Measurements from ENCODE around the gene PTPN11. TPM values are rescaled to one million over a fixed set of nuclear protein-coding genes. Genes with fewer than 3 reads are reported as not detected.

The PTPN11 gene
- total and polyA plus RNA-seq, 2 of the 8 experiments (the other 6 are each of a cell fraction or from before 2014, with no cell fraction given), result 28.3 to 133 TPM

GRCh38 chr12:112406519-112407488 lies 11.9 kb upstream of the PTPN11 start:
- CTCF ChIA-PET (ENCODE audit: partially characterized antibody), result no interaction called here
- no peak overlapping the region for H4K5ac ChIP-seq (ENCODE audit: insufficient read length, low read depth, low read length)
- no peak overlapping the region; a peak in 1 of 7 replicates for H3K9ac ChIP-seq (replicated peaks in 1 of 4; ENCODE audit: extremely low read depth in 1 of 4, low read depth in 3 of 4, low read length in 3 of 4)

More at GRCh38 chr12:112406519-112407488, 11.9 kb upstream of the PTPN11 start:
- Histone ChIP-seq H4K91ac (replicated peaks; ENCODE audit: insufficient read length, low read length) (no peak overlapping the region), H3K23me2 (ENCODE audit: low read depth, low read length) (peaks cover 2% of the 10 kb centered on the region; the same call in 1 of the 2 replicates), H3K4me1 (replicated peaks in 1 of 4; ENCODE audit: control insufficient read depth in 3 of 4, insufficient read depth in 4 of 4, low read length in 3 of 4) (no peaks in the 10 kb centered on the region; a peak in 1 of 7 replicates), H3K27ac (ENCODE audit: low read depth, low read length) (no peak overlapping the region), H2AFZ (ENCODE audit: low read length) (no peak overlapping the region), H2BK120ac (replicated peaks; ENCODE audit: low read depth, low read length) (no peak overlapping the region), H2BK5ac (ENCODE audit: low read depth, low read length) (no peak overlapping the region), H3K27me3 (replicated peaks in 1 of 4; ENCODE audit: control insufficient read depth in 3 of 4, extremely low read depth in 1 of 4, insufficient read depth in 3 of 4, low read length in 3 of 4) (no peaks in the 10 kb centered on the region), H2AK5ac (ENCODE audit: low read depth, low read length) (no peak overlapping the region), H2BK12ac (ENCODE audit: low read depth, low read length) (no peak overlapping the region), H3K23ac (ENCODE audit: insufficient read length) (no peak overlapping the region), H4K8ac (ENCODE audit: extremely low read depth, insufficient read depth, low read length) (no peak overlapping the region), H3K9me3 (ENCODE audit: insufficient read depth in 2 of 2, low read depth in 1 of 2, low read length in 1 of 2) (no peaks in the 10 kb centered on the region), H3K4ac (replicated peaks; ENCODE audit: insufficient read length, low read depth, low read length) (no peak overlapping the region), H3K4me3 (ENCODE audit: extremely low read depth in 1 of 4, insufficient read depth in 2 of 4, low read depth in 3 of 4, low read length in 4 of 4) (peak overlapping the region in 2 of 4 experiments; percentile 80 to 96; a peak in 2 of 8 replicates), H3K56ac (replicated peaks; ENCODE audit: insufficient read length, low read depth, low read length) (no peak overlapping the region), H3K79me2 (ENCODE audit: control insufficient read depth in 1 of 2, insufficient read depth in 2 of 2, low read length in 2 of 2) (peaks cover 0 to 22% of the 10 kb centered on the region in 2 experiments; a peak in 3 of 4 replicates), H3K14ac (ENCODE audit: insufficient read length) (no peak overlapping the region), H4K20me1 (replicated peaks in 1 of 2; ENCODE audit: control insufficient read depth in 1 of 2, insufficient read depth in 2 of 2, low read length in 2 of 2) (peaks cover 6% of the 10 kb centered on the region in 2 experiments), H2BK15ac (ENCODE audit: low read length) (no peak overlapping the region), H3K4me2 (ENCODE audit: insufficient read depth in 1 of 2, low read depth in 2 of 2, low read length in 2 of 2) (peak overlapping the region; percentile 78 to 84; a peak in 3 of 4 replicates), H3K36me3 (ENCODE audit: control insufficient read depth in 2 of 4, insufficient read depth in 4 of 4, low read length in 3 of 4) (peaks cover 26 to 50% (median 41%) of the 10 kb centered on the region in 4 experiments), H3K79me1 (ENCODE audit: low read depth, low read length) (no peaks in the 10 kb centered on the region), H3K18ac (ENCODE audit: extremely low read depth, low read length) (no peak overlapping the region), H2BK20ac (ENCODE audit: low read length) (no peak overlapping the region)
- TF ChIP-seq POLR2A (IDR thresholded peaks at IDR 0.05; ENCODE audit: control extremely low read depth in 1 of 2, low read depth in 2 of 2, low read length in 2 of 2) (peak in 1 of 2 experiments; percentile 63; a peak in 2 of 3 replicates), PHF8 (conservative IDR thresholded peaks at IDR 0.05; ENCODE audit: low read depth, low read length) (no peak)
- FAIRE-seq, result no peak
- POLR2A ChIA-PET (ENCODE audit: partially characterized antibody), result interaction anchor here (0.5 to 5.3 kb wide), 10 partner anchors 10 to 393 kb away, joined by 3 to 59 read pairs (median 4); partner anchors contain the start of genes ERP29 and PTPN11
- no peak for DNase-seq (ENCODE audit: low read depth in 1 of 2, low spot score in 2 of 2)
- WGBS, 2 experiments (ENCODE audit: extremely low coverage in 1 of 2, insufficient coverage in 1 of 2, insufficient read length in 1 of 2, insufficient replicate concordance in 2 of 2, low coverage in 1 of 2, low lambda C conversion rate in 2 of 2, missing lambda C conversion rate in 1 of 2), result 94% methylated on average over 11 of the region's 11 CpGs; no CpG with 5 or more reads in 1 of the 2 experiments
